NCI-H460 (cell line): ENCODE results near the gene ANK3. TPM values are rescaled to one million over a fixed set of nuclear protein-coding genes. Genes with fewer than 3 reads are reported as not detected.

ENCODE experiments used
- DNase-seq: peaks from one replicate; pipeline ENCODE4 v3.0.0-alpha.2; 2016; ENCODE audit warnings: low read depth; ENCODE audit errors: extremely low read depth
- small RNA-seq, 2 experiments: library from RNA; depleted of rRNA; stranded (forward); fragments of <200 nt; gene quantifications; one replicate each; pipeline ENCODE3, GENCODE V24; 2014
- total RNA-seq: library from RNA; depleted of rRNA; stranded (reverse); fragments of >200 nt; shearing (Covaris generic); gene quantifications from 2 replicates; pipeline ENCODE4 v1.2.3, GENCODE V29; 2014

The ANK3 gene
- total RNA-seq, 1 experiment from 2014 or later: 65.7 TPM

DNA sequence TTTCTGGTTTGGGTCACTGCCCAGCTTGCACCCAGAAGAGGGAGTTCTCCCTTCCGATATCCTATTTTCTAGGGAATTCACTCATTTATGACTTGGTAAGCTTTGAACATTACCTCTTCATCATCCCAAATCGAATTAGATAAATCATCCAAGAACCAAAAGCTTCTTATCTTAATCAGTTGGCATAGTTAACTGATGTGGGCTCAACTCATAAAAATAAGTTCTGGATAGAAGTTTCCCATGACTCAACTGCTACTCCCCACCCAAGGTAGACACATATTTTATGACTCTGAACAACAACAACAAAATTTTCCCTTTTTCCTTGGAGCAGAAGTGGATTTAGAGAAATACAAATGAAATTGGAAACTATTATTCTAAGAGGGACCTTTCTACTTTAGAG lies 380.4 kb downstream of the ANK3 start:
- no peak for DNase-seq

DNA sequence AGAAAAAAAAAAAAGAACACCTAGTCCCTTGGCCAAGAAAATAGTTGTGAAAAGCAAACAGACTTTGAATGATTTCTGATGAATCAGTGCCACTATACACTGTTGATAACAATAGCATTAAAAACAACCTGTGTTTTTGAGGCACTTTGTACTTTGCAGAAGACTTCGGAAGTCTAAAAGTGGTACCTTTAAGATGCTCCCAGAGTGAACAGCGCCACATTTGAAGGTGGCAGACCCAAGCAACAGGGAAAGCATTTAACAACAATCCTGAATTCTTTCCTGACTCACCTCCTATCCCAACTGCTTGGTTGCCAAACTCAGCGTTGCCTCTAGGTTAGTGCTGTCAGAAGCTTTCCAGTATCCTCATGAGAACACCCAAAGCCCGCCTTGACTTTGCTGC lies 380.9 kb downstream of the ANK3 start:
- DNase-seq: no peak

DNA sequence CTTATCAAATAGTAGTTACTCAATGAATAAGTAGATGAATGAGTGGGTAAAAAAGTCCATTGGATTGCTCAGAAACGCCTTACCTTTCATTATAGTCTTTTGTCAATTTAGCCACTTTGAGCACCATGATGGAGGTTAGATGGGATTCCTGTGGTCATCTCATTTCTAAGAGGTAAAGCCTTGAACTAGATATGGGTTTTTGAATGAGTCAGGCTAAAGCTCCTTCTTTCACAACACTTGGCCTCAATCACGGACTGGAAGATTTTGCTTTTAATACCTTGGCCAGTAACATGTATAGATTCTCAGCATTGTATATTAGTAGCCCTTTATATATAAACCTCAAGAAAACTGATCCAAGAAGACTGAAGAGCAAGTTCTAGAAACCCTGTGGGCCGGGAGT lies 383.6 kb downstream of the ANK3 start:
- DNase-seq: no peak

DNA sequence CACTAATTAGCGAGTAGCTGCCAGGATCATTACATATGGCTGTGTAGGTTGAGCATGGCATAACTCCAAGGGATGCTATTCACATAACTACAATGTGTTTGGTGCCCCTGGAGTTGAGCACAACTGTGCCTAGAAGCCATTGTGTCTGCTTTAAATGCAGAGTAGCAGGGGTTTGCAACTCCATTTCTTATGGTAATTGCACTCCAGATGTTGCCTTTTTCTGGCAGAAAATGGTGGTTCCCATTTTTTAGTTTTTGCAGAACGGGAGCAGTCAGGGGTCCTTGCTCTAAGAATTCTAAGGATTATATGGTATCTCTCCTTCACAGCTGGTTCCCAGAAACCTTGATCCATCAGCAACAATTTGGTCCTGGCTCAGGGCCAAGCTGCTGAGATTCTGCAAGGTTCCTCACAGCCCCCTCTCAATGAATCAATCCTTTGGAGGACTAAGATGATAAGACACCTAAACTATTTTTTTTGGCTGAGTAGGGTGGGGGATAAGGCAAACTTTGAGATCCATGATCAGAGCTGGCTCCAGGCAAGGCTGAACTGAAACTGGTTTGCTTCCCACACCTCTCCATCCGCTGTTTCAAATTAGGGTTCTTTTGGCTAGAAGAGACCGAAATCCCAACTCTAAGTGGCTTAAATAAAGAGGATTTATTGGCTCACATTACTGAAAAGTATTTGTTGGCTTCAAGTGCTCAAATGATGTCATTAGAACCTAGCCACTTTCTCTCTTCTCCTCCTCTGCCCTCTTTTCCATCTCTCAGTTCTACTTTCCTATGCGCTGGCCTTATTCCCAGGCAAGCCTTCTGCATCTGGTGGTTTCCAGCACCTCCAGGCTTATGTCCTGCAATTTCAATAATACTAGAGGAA lies 385.8 kb downstream of the ANK3 start:
- no peak for DNase-seq

DNA sequence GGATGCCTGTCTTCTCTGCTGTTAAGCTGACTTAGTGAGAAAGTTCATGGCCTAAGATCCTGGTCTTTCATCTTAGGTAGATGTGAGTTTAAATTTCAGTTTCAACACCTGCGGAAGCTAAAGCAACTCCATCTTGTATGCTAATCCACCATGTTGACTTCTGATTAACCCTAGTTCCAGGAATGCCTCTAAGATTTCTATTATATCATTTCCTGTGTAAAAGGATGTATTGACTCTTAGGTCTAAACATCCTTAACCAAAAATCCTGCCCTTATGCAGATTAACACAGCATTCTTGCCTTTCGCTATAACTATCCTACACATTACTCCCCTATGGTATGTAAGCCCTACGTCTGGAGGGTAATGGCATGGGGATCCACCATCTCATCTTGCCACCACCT lies 388.9 kb downstream of the ANK3 start:
- no peak for DNase-seq

DNA sequence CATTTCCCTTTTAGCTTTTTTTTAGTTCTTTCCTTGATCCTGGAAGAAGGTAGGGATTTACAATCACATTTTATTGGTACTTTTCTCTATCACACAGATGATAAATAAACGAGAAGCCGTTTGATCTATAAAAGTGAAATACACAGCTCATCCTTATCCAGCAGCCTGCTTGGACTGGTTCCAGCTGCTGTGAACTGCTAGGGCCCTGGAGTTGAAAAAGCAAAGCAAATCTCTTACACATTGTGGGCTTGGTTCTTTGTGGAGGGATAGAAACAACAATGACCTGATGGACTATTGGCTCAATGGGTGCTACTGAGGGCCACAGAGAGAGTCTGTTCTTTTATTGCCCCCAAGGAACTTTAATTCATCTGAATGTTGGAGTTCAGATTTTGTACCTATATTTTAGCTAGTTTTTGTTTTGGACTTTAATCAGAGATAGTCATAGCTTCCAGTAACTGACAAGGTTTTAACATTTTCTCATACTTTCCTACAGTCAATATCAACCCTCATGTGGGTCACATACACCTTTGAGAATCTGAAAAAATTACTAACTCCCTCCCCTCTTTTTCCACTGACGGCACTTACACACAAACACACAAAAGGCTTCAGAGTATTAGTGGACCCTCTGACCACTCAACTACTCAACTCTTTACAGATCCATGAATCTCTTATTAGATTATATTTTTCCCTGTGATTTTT lies 391.7 kb downstream of the ANK3 start:
- DNase-seq: no peak

DNA sequence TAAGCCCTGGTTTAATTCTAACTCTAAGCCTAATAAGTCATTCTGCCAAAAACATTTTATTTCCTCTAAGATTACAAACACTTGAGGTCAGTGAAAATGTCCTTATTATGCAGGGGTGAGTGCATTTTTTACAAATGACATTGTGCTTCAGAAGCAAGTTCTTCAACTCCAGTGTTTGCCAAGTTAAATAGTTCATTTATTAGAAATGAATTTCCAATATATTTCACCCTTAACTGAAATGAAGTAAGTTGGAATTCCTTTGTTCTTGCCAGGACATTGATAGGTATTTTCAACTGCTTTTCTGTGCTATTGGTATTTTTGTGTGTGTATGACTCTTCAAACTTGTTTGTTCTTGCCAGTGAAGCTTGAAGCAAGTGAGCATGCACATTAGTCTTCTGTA lies 393.8 kb downstream of the ANK3 start:
- no peak for DNase-seq

DNA sequence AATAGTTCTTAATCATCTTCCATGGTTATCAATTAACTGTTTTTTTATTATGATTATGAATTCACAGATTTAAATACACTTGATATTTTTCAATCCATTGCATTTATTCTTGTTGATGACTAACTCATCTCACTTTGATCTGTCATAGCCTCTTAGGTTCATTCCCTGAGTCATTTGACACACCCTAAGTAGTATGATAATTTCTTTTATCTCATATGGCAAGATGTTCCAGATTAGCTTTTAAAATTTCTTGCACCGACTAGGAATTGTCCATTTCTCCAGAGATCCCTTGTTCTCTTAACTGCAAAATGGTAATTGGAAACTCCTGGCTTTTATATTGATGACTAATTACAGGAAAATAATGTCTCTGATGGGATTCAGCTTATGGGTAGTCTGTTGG lies 395.7 kb downstream of the ANK3 start:
- DNase-seq: no peak

DNA sequence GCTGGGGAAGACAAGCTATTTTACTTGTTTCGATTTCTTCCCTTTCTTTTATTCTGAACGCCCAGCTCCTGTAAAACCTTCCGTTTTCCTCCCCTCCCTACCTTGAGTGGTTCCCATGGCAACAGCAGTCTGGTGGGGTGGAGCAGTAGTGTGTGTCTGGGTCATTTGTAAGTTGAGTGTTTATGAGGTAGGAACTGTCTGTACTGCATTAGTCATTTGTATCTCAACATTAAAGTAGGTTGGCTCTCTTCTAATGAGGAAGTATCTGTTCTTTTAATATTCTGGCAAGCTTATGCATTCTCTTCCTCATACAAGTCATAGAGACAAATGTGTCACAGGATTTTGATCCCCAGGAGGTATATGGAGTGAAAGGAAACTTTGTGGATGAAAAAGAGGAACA lies 398.0 kb downstream of the ANK3 start:
- DNase-seq: no peak

DNA sequence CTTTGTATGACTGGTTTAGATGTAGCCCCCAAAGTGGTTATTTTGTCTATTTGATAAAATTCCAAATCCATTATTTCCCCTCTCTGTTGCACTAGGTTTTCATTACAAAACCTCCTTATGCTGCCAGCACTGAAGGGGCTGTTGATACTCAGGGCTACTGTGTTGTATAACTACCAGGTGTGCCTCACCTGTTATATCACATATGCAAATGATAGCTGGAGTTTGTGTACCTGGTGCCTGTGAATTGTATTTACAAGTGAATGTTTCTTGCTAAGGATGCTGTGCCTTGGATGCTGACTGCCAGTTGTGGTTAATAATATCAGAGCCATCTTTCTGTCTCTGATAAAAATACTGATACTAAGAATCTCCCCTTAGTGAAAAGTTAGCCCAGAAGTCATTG lies 398.6 kb downstream of the ANK3 start:
- no peak for DNase-seq

DNA sequence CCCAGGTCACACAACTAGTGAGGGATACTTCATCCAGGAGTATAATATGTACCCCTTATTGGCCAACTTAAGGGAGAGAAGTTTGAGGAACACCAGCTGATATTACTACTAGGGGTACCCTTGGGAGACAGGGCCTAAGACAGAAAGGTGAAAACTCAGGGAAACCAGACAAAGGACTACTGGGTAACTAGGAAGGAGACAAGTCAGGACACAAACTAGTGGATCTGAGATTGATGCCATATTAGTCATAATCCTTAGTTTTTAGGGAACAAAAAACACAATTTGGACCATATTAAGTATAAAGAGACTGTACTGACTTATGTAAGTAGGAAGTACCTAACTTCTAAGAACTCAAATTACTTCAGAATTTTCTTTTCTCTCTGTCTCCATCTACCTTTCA lies 404.0 kb downstream of the ANK3 start:
- DNase-seq: no peak

DNA sequence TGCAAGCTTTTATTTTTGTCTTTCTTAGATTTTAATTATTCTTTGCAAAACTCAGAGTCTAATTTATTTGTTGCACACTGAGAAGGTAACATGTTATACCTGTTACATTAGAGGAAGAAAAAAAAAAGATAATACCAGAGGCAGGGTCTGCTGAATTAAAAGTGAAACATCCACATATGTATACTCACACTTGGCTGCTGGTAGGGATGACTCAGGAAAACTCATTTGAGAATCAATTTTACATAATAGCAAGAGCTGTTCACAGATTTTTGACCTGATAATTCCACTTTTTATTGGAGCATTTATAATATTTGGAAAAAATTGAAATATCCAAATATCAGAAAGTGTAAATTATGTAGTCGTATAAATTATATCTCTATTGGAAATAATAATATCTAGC lies 405.3 kb downstream of the ANK3 start:
- no peak for DNase-seq

DNA sequence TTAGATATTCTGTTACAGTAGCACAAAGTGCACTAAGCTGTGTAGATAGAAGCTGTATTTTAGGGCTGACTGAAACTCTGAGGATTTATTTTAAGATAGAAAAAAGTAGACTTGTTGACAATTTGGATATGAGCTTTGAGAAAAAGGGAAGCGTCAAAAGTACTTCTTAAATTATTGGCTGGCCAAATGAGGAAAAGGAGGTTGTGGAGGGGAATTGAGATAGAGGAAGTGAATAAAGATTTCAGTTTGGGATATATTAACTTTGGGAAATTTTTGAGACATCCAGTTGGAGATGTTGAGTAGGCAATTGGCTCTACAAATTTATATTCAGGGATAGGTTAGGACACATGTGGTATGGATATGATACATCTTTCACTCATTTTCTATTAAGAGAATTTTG lies 409.3 kb downstream of the ANK3 start:
- DNase-seq: no peak

DNA sequence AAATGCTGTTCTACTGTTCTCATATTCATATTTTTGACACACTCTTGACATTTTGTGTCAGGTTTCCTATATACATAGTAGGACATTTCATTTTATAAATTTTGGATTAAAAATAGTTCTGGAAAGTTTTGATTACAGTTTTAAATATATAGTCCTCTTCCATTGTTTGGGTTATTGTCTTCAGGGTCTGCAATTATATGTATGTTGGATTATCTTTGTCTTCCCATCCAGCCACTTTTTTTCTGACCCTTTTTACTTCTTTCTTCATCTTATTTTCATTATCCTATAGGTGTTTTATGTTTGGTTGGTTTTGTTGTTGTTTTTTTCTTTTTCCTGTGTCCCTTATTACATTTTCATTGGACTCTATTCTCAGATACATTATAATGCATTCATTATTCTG lies 412.2 kb downstream of the ANK3 start:
- no peak for DNase-seq

DNA sequence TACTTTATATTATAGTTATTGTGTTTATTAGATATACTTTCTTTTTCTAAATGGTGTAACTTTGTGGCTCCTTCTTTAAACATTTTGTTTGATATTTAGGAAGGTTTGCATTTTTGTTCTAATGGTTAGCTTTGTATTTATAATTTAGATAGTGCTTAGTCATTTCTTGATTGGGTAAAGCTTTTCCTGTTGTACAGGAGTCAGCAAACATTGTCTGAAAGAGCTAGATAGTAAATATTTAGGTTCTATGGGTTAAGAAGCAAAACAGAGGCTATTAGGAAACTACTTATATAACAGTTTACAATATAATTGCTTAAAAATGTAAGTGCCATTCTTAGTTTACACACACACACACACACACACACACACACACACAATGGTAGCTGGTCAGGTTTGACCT lies 412.8 kb downstream of the ANK3 start:
- no peak for DNase-seq

Small RNA genes within 50 kb of the gene (small RNA-seq; reads per million reads assigned to genes)
- 0 reads per million in 2 experiments for gene RF00019
